PC-9 (cell line): Measurements from ENCODE around the gene NEFH. TPM values are rescaled to one million over a fixed set of nuclear protein-coding genes. Genes with fewer than 3 reads are reported as not detected.

Experiments
- BruUV-seq: library from RNA; stranded (reverse); fragments of 400-500 nt; replicated peaks from 2 replicates; lab custom pipeline; 2021; lab: Mats Ljungman, UMichigan
- CTCF ChIA-PET: fragments of 300-600 bp; sonication (Branson Sonifier 250); formaldehyde crosslinking; loops from one replicate; lab custom pipeline; 2022; ENCODE audit warnings: antibody characterized with exemption; lab: Charles Lee
- POLR2A ChIA-PET: fragments of 300-600 bp; sonication (Branson Sonifier 250); formaldehyde crosslinking; loops from one replicate; lab custom pipeline; 2022; ENCODE audit warnings: antibody characterized with exemption; ENCODE audit not compliant: unreplicated experiment; lab: Charles Lee
- DNase-seq, 2 experiments: peaks; one replicate each; pipeline versions ENCODE4 v3.0.0 to v3.0.0-alpha.2; 2015 to 2022; ENCODE audit warnings: mixed read lengths in 1 of 2
- H2AFZ ChIP-seq: fragments of 200-600 bp; sonication (generic); 2 replicates; pipeline ENCODE4 v1.8.1; 2017; ENCODE audit warnings: antibody characterized with exemption
- H3F3A ChIP-seq: fragments of 200-600 bp; sonication (generic); 2 replicates; pipeline ENCODE4 v1.8.1; 2017; ENCODE audit warnings: antibody characterized with exemption, mild to moderate bottlenecking, low read depth; ENCODE audit not compliant: insufficient read depth
- H3K27ac ChIP-seq: fragments of 200-600 bp; sonication (generic); 2 replicates; pipeline ENCODE4 v1.6.1; 2016; ENCODE audit warnings: mixed run types
- H3K27me3 ChIP-seq: fragments of 200-600 bp; sonication (generic); 2 replicates; pipeline ENCODE4 v1.6.1; 2016; ENCODE audit warnings: low read depth, mixed run types; ENCODE audit not compliant: insufficient read depth
- H3K36me3 ChIP-seq: fragments of 200-600 bp; sonication (generic); 2 replicates; pipeline ENCODE4 v1.6.1; 2016; ENCODE audit warnings: low read depth, mixed run types
- H3K4me1 ChIP-seq: fragments of 200-600 bp; sonication (generic); replicated peaks from 2 replicates; pipeline ENCODE4 v1.6.1; 2016; ENCODE audit warnings: mixed run types; ENCODE audit not compliant: insufficient read depth
- H3K4me2 ChIP-seq: fragments of 200-600 bp; sonication (generic); 2 replicates; pipeline ENCODE4 v1.6.1; 2017; ENCODE audit warnings: mixed run types
- H3K4me3 ChIP-seq: fragments of 200-600 bp; sonication (generic); 2 replicates; pipeline ENCODE4 v1.6.1; 2016; ENCODE audit warnings: mixed run types
- H3K79me2 ChIP-seq: fragments of 200-600 bp; sonication (generic); 2 replicates; pipeline ENCODE4 v1.6.1; 2017; ENCODE audit warnings: low read depth, mixed run types
- H3K9me2 ChIP-seq: fragments of 200-600 bp; sonication (generic); 2 replicates; pipeline ENCODE4 v1.8.1; 2017; ENCODE audit warnings: mild to moderate bottlenecking; ENCODE audit not compliant: insufficient read depth
- H3K9me3 ChIP-seq: fragments of 200-600 bp; sonication (generic); 2 replicates; pipeline ENCODE4 v1.8.1; 2016; ENCODE audit warnings: low read depth; ENCODE audit not compliant: insufficient read depth
- H4K20me1 ChIP-seq: fragments of 200-600 bp; sonication (generic); 2 replicates; pipeline ENCODE4 v1.8.1; 2017; ENCODE audit not compliant: insufficient read depth
- CTCF ChIP-seq: fragments of 200-600 bp; sonication (generic); conservative IDR thresholded peaks from 2 replicates; pipeline ENCODE4 v1.6.1; 2017; ENCODE audit warnings: mixed run types, antibody characterized with exemption, mild to moderate bottlenecking, moderate library complexity
- EZH2 ChIP-seq: fragments of 200-600 bp; sonication (generic); IDR thresholded peaks from 2 replicates; pipeline ENCODE4 v1.8.0; 2017; ENCODE audit warnings: antibody characterized with exemption, low read depth
- intact Hi-C: fragments of 100-400 bp; cut with micrococcal nuclease; formaldehyde crosslinking; loops from one replicate; pipeline ENCODE4 v1.10.0; 2022; ENCODE audit not compliant: unreplicated experiment
- total RNA-seq: library from RNA; stranded (reverse); gene quantifications from 2 replicates; pipeline ENCODE4 v1.2.3, GENCODE V29; 2021

NEFH gene
- total RNA-seq, 1 experiment from 2014 or later: 6.9 TPM

GRCh38 chr22:29520851-29521250, 40.8 kb downstream of the NEFH start:
- no peak overlapping the region for H3K4me2 ChIP-seq
- ChIA-PET POLR2A (interaction anchor here (0.6 kb wide), 1 partner anchor 33 kb away, joined by 8 read pairs; no protein-coding TSS in a partner anchor), CTCF (no interaction called here)
- H3K79me2 ChIP-seq: no peaks in the 10 kb centered on the region
- no peaks in the 10 kb centered on the region; the same call in 1 of the 2 replicates for H3F3A ChIP-seq
- H3K9me3 ChIP-seq: no peaks in the 10 kb centered on the region
- H3K27ac ChIP-seq: no peak overlapping the region
- H4K20me1 ChIP-seq: no peaks in the 10 kb centered on the region
- no peak for DNase-seq
- no peaks in the 10 kb centered on the region for H3K9me2 ChIP-seq
- no peak overlapping the region for H2AFZ ChIP-seq
- H3K27me3 ChIP-seq: no peaks in the 10 kb centered on the region
- TF ChIP-seq CTCF (no peak), EZH2 (no peak)
- H3K4me3 ChIP-seq: no peak overlapping the region
- peaks cover 15% of the 10 kb centered on the region for H3K36me3 ChIP-seq
- no TSS peak for BruUV-seq
- no peaks in the 10 kb centered on the region for H3K4me1 ChIP-seq
- intact Hi-C loops: no loop called here

- POLR2A ChIA-PET: no interaction called here
- Histone ChIP-seq H3K27me3 (no peaks in the 10 kb centered on the region), H3K4me2 (no peak overlapping the region), H3K9me3 (no peaks in the 10 kb centered on the region), H3K36me3 (peaks cover 17% of the 10 kb centered on the region), H3F3A (no peaks in the 10 kb centered on the region; the same call in 1 of the 2 replicates), H4K20me1 (no peaks in the 10 kb centered on the region), H3K4me3 (no peak overlapping the region), H3K9me2 (no peaks in the 10 kb centered on the region), H3K27ac (no peak overlapping the region), H3K4me1 (no peaks in the 10 kb centered on the region), H2AFZ (no peak overlapping the region), H3K79me2 (no peaks in the 10 kb centered on the region)
- no peak for TF ChIP-seq EZH2
- TF ChIP-seq CTCF: no peak
- CTCF ChIA-PET: no interaction called here
- DNase-seq: no peak
- BruUV-seq: no TSS peak
- intact Hi-C loops: no loop called here
These were observed 41.5 kb downstream of the NEFH start for GRCh38 chr22:29521526-29521925.

- no peaks in the 10 kb centered on the region for H3K27me3 ChIP-seq
- no TSS peak for BruUV-seq
- no peak overlapping the region for H3K4me3 ChIP-seq
- no peaks in the 10 kb centered on the region for H3K9me3 ChIP-seq
- ChIA-PET POLR2A (interaction anchor here (0.5 kb wide), 1 partner anchor 248 kb away, joined by 3 read pairs; no protein-coding TSS in a partner anchor), CTCF (interaction anchor here (0.6 kb wide), 1 partner anchor 152 kb away, joined by 14 read pairs; no protein-coding TSS in a partner anchor)
- H3K4me2 ChIP-seq: no peak overlapping the region
- no peaks in the 10 kb centered on the region for H4K20me1 ChIP-seq
- peaks cover 22% of the 10 kb centered on the region; the same call in 1 of the 2 replicates for H3K36me3 ChIP-seq
- no peaks in the 10 kb centered on the region; the same call in 1 of the 2 replicates for H3F3A ChIP-seq
- TF ChIP-seq CTCF: no peak
- no peak for TF ChIP-seq EZH2
- no peaks in the 10 kb centered on the region for H3K4me1 ChIP-seq
- intact Hi-C loops: loop anchor here (1.0 kb wide), 1 partner anchor 128 kb away; no protein-coding TSS in a partner anchor
- no peaks in the 10 kb centered on the region for H3K9me2 ChIP-seq
- no peak overlapping the region for H2AFZ ChIP-seq
- H3K27ac ChIP-seq: no peak overlapping the region
- DNase-seq: no peak
- no peaks in the 10 kb centered on the region for H3K79me2 ChIP-seq
These were observed 43.7 kb downstream of the NEFH start for GRCh38 chr22:29523761-29524160.
